Keratinocyte (primary cell): ENCODE results near the gene HCFC1. TPM values are rescaled to one million over a fixed set of nuclear protein-coding genes. Genes with fewer than 3 reads are reported as not detected.

Experiments
- DNase-seq: peaks from one replicate; pipeline ENCODE4 v3.0.0-alpha.2; 2011; ENCODE audit warnings: low read depth, missing footprints, low spot score
- FAIRE-seq: peaks from 2 replicates; lab custom pipeline; 2011; peaks lifted over from hg19 to GRCh38; lab: Jason Lieb, UNC
- H2AFZ ChIP-seq: 2 replicates; pipeline ENCODE4 v1.6.0; 2012; ENCODE audit warnings: low read length, control low read depth, inconsistent platforms; ENCODE audit not compliant: control insufficient read depth
- H3K27ac ChIP-seq: 2 replicates; pipeline ENCODE4 v1.5.1; 2011; ENCODE audit warnings: low read length; ENCODE audit not compliant: control insufficient read depth, insufficient read depth
- H3K27me3 ChIP-seq: 3 replicates; pipeline ENCODE4 v1.6.0; 2011; ENCODE audit warnings: low read length; ENCODE audit not compliant: control insufficient read depth, insufficient read depth; ENCODE audit errors: extremely low read depth
- H3K36me3 ChIP-seq, 2 experiments: 2 replicates in 1 of 2; 3 replicates in 1 of 2; pipeline ENCODE4 v1.5.1; 2011; ENCODE audit warnings: low read length in 2 of 2, mild to moderate bottlenecking in 1 of 2; ENCODE audit not compliant: control insufficient read depth in 2 of 2, insufficient read depth in 2 of 2; ENCODE audit errors: extremely low read depth in 1 of 2
- H3K4me1 ChIP-seq: 3 replicates; pipeline ENCODE4 v1.5.1; 2011; ENCODE audit warnings: low read length; ENCODE audit not compliant: control insufficient read depth, insufficient read depth; ENCODE audit errors: extremely low read depth
- H3K4me2 ChIP-seq: 3 replicates; pipeline ENCODE4 v1.6.0; 2011; ENCODE audit warnings: low read depth, low read length; ENCODE audit not compliant: control insufficient read depth, insufficient read depth; ENCODE audit errors: extremely low read depth
- H3K4me3 ChIP-seq, 3 experiments: fragments of 200-600 bp in 1 of 3; sonication (generic) in 1 of 3; 2 replicates in 2 of 3; 3 replicates in 1 of 3; pipeline ENCODE4 v1.5.1; 2011 to 2016; ENCODE audit warnings: low read length in 3 of 3, mild to moderate bottlenecking in 3 of 3, control low read depth in 2 of 3, inconsistent platforms in 1 of 3, low read depth in 1 of 3, mixed read lengths in 1 of 3, mixed run types in 1 of 3, moderate library complexity in 1 of 3; ENCODE audit not compliant: control insufficient read depth in 2 of 3, insufficient read depth in 2 of 3; ENCODE audit errors: extremely low read depth in 1 of 3
- H3K79me2 ChIP-seq: 2 replicates; pipeline ENCODE4 v1.6.0; 2012; ENCODE audit warnings: low read length; ENCODE audit not compliant: control insufficient read depth, insufficient read depth
- H3K9ac ChIP-seq: 3 replicates; pipeline ENCODE4 v1.6.0; 2011; ENCODE audit warnings: low read length; ENCODE audit not compliant: control insufficient read depth, insufficient read depth; ENCODE audit errors: extremely low read depth
- H3K9me1 ChIP-seq: 3 replicates; pipeline ENCODE4 v1.6.0; 2011; ENCODE audit warnings: low read length; ENCODE audit not compliant: control insufficient read depth, insufficient read depth; ENCODE audit errors: extremely low read depth
- H3K9me3 ChIP-seq: 2 replicates; pipeline ENCODE4 v1.5.1; 2012; ENCODE audit warnings: low read depth, low read length; ENCODE audit not compliant: control insufficient read depth
- H4K20me1 ChIP-seq: 3 replicates; pipeline ENCODE4 v1.6.0; 2011; ENCODE audit warnings: low read length; ENCODE audit not compliant: control insufficient read depth, insufficient read depth; ENCODE audit errors: extremely low read depth
- CTCF ChIP-seq, 3 experiments: IDR thresholded peaks in 1 of 3; conservative IDR thresholded peaks in 1 of 3; optimal IDR thresholded peaks in 1 of 3; 2 replicates in 2 of 3; 3 replicates in 1 of 3; pipeline versions ENCODE3 to v1.5.1; 2011; ENCODE audit warnings: low read length in 3 of 3, mild to moderate bottlenecking in 3 of 3, moderate library complexity in 2 of 3, control low read depth in 1 of 3, inconsistent platforms in 1 of 3; ENCODE audit not compliant: insufficient read depth in 2 of 3; ENCODE audit errors: extremely low read depth in 1 of 3
- EZH2 ChIP-seq: IDR thresholded peaks from one replicate; pipeline ENCODE4 v1.6.1; 2012; ENCODE audit warnings: inconsistent platforms, mild to moderate bottlenecking, low read length, moderate library complexity
- dilution Hi-C: fragments of 300-500 bp; cut with MboI; formaldehyde crosslinking; loops from one replicate; pipeline ENCODE4 v1.7.0; 2020; ENCODE audit warnings: low sequenced_read_pairs; ENCODE audit not compliant: extremely low pct_ligation_motif_present
- polyA plus RNA-seq, 5 experiments: library from polyadenylated mRNA; depleted of rRNA in 3 of 5; stranded (reverse) in 3 of 5; stranded (forward) in 1 of 5; unstranded in 1 of 5; fragments of >200 nt; gene quantifications; 1 replicate in 1 of 5; 2 replicates in 3 of 5; 3 replicates in 1 of 5; pipeline versions ENCODE4 v1.2.1 to v1.2.3, GENCODE V29; 2011 to 2012; ENCODE audit warnings: missing spikeins in 2 of 5, low read depth in 1 of 5, low replicate concordance in 1 of 5

HCFC1 gene
- polyA plus RNA-seq, 1 donor (not counting 4 experiments of a cell fraction or from before 2014, with no cell fraction given), result 2.7 TPM

DNA sequence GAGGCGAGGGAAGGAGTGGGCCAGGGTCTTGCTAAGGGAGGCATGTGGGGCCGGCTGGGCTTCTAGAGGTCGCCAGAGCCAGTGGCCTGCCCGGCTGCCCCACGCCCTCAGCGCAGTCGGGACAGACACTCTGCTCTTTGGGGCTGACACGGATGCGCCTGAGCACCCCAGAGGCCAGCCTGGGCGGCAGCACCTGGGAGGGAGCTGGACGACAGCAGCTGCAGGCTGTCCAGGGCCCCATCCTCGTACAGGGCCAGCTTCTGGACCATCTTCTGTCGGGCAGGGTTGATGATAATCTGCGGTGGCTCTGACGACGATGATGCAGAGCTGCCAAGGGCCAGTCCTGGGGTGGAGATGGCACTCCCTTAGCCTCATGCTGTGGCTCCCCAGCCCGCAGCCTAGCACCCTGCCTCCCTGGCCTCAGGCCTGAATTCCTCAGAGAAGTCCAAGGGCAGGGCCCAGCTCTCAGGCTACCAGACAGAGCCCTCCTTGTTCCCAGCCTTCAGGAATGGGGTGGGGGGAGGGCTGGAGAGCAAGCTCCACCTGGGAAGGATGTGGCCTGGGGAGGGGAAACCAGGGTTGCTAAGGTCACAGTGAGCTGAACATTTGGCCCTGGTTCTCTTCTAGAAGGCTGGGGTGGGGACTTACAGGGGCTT is 40.8 kb upstream of the HCFC1 start:
- no peak overlapping the region for H3K4me2 ChIP-seq

DNA sequence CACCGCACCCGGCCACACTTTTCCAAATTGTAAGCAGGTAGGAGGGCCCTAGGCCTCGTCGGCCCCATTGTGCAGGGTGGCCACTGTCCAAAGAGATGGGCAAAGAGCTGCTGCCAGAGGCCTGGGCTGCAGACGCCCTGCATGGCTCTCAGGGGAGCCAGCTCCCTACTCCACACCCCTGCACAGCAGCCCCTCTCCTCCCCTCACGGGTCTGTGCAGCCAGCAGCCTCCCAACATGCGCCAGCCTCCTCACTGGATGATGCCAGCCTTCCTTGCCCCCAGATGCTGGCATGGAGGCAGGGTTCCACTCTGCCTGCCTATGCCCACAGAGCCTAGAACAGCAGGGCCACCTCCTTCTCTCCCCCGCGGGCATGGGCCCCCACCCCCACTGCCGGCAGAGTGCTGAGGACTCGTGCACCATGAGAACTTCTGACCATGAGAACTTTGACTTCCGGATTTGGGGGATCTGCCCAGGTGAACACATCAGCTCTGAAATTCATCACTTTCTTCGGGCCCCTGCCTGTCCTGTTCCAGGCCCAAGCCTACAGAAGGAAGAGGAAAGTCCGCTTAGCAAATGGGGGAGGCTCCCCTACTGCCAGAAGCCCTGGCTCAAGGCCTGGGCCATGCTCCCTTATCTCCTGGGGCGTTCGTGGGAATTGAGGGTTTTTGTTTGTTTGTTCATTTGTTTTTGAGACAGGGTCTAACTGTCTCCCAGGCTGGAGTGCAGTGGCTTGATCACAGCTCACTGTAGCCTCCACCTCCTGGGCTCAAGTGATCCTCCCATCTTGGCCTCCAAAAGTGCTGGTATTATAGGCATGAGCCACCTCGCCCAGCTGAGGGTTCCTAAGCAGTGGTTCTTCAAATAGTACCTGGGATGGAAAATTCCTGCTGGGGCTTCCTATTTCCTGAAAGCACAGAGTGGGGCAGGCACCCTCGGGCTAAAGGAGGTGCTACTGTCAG is 40.0 kb upstream of the HCFC1 start:
- Histone ChIP-seq H3K36me3 (peaks cover 1 to 3% of the 10 kb centered on the region in 2 experiments), H3K27ac (no peak overlapping the region), H3K9me3 (no peaks in the 10 kb centered on the region), H3K79me2 (no peaks in the 10 kb centered on the region), H2AFZ (no peak overlapping the region), H3K27me3 (no peaks in the 10 kb centered on the region), H3K9ac (no peak overlapping the region), H4K20me1 (no peaks in the 10 kb centered on the region), H3K4me1 (no peaks in the 10 kb centered on the region), H3K9me1 (no peaks in the 10 kb centered on the region), H3K4me3 (no peak overlapping the region), H3K4me2 (no peak overlapping the region)
- DNase-seq (no peak), FAIRE-seq (no peak)
- dilution Hi-C loops, result no loop called here
- no peak for TF ChIP-seq CTCF (optimal IDR thresholded peaks at IDR 0.05 in 1 of 3, IDR thresholded peaks at IDR 0.05 in 1 of 3, conservative IDR thresholded peaks at IDR 0.05 in 1 of 3; ENCODE audit: extremely low read depth in 1 of 3, insufficient read depth in 2 of 3, low read length in 3 of 3)
- no peak for TF ChIP-seq EZH2

More for the DNA sequence above, 40.8 kb upstream of the HCFC1 start:
- Histone ChIP-seq H3K4me3 (no peak overlapping the region), H3K9me1 (no peaks in the 10 kb centered on the region), H4K20me1 (no peaks in the 10 kb centered on the region), H3K4me1 (no peaks in the 10 kb centered on the region), H3K27ac (no peak overlapping the region), H3K9ac (no peak overlapping the region), H3K27me3 (no peaks in the 10 kb centered on the region), H3K9me3 (no peaks in the 10 kb centered on the region), H3K36me3 (peaks cover 1 to 8% of the 10 kb centered on the region in 2 experiments), H2AFZ (no peak overlapping the region), H3K79me2 (peaks cover 4% of the 10 kb centered on the region)
- dilution Hi-C loops, result no loop called here
- no peak for FAIRE-seq
- no peak for DNase-seq
- no peak for TF ChIP-seq EZH2
- no peak for TF ChIP-seq CTCF (optimal IDR thresholded peaks at IDR 0.05 in 1 of 3, IDR thresholded peaks at IDR 0.05 in 1 of 3, conservative IDR thresholded peaks at IDR 0.05 in 1 of 3; ENCODE audit: extremely low read depth in 1 of 3, insufficient read depth in 2 of 3, low read length in 3 of 3)
